GM18909 (cell line): Measurements from ENCODE around the gene GALNT17.
"Not testable (repeated sequence)": the region's sequence is repeated elsewhere in the genome, so short reads cannot be mapped to it uniquely, and the experiment has no call there.

ENCODE experiments used
- ATAC-seq: cut with Tn5 transposase; IDR thresholded peaks from one replicate; pipeline ENCODE4 v1.9.1; 2021; ENCODE audit warnings: mild to moderate bottlenecking; ENCODE audit not compliant: unreplicated experiment, poor library complexity

The GALNT17 gene

DNA sequence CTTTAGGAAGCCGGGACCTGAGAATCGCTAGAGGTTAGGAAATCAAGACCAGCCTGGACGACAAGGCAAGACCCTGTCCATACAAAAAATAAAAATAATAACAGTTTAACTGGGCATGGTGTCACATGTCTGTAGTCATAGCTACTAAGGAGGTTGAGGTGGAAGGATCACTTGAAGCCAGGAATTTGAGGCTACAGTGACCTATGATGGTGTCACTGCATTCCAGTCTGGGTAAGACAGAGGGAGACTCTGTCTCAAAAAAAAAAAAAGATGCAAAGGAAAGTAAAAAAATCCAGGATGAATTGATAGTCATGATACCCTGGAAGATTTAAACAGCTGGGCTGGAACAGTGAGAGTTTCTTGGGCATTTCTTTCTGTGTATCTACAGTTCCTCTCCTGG is 463.2 kb downstream of the GALNT17 start:
- no peak for ATAC-seq

DNA sequence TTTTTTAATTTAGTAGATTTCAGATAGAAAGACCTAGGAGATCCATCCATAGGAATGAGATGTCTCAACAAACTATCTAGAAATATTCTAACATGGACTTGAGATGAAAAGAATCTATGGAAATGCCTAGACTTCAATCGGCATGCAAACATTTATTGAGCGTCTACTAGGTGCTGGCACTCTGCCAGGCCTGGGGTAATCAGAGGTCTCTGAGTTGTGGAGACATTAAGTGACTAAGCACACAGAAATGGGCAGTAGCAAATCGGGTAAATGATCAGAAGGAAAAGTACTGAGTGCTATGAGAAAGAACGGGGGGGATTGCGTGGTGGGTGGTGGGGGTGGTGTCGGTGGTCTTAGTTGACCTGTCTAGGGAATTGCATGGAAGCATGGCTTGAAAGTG is 466.6 kb downstream of the GALNT17 start:
- no peak for ATAC-seq

DNA sequence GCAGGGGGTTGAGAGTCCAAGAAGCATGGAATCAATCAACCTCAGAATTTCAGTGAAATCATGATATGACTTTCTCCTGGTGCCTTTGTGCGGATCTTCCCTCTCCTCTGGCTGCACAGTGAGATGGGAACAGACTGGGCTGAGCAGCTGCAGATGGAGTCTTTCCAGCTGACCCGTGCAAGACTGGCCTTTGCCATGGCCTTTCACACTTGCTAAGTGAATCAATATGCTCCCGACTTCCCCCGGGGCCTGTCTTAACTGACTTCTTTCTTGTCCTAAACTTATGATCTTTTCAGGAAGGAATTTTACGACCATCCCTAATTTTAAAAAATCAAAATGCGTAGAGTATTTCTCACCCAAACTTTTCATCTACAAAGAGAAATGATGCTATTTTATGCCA is 469.9 kb downstream of the GALNT17 start:
- no peak for ATAC-seq

DNA sequence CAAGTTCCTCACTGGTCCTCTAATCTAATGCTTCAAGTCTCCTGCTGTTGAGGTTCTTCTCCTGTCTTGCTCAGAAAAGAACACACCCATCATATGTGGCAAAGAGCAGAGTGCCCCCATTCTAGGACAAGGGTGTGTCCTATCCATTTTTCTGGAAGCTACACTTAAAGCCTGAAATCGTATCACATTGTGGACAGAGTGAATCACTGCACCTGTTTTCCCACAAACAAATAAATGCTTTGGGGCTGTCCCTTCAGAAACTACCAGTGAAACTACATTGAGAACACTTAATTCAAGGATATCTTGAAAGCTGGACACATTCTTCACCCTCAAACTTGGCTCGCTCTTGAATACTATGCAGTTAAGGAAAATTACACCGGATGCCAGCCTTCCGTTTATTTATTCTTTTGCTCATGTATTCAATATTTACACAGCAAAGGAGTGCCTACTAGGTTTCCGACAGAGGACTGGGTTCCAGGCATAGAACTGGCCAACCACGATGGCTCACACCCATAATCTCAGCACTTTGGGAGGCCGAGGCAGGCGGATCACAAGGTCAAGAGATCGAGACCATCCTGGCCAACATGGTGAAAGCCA is 473.0 kb downstream of the GALNT17 start:
- no peak for ATAC-seq

DNA sequence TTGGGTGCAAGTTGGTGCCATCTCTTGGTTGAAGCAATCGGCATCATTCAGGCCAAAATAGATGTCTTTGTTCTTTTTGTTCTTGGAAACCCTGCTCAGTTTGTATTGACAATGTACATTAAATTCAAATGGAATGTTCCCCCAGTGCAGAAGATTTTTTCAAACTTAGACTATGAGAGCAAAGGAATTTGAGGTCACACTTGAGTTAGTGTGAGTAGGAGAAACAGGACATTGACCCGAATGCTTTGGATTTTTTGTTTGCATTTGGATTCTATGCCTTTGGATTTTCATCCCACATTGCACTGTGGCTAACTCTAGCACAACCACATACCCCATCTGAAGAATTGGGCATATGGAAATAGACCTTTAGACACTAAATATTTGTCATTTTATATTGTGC is 480.0 kb downstream of the GALNT17 start:
- ATAC-seq = no peak

DNA sequence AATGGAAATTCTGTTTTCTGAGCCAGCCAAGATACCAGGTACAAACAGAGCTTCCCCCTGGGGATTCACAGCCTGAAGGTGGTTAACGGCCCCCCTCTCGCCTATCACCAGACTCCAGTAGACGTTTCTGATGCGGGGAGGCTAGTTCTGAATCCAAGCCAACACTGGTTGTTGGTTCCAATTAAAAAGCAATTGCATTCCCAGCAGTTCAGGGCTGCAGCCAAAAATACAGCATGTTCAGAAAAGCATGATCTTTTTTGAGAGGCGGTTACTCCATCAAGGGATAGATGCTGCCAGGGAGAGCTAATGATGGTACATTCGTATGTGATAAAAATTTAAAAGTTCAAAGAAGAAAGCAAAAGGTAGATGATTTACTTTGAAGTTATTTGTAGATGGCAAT is 481.0 kb downstream of the GALNT17 start:
- no peak for ATAC-seq

DNA sequence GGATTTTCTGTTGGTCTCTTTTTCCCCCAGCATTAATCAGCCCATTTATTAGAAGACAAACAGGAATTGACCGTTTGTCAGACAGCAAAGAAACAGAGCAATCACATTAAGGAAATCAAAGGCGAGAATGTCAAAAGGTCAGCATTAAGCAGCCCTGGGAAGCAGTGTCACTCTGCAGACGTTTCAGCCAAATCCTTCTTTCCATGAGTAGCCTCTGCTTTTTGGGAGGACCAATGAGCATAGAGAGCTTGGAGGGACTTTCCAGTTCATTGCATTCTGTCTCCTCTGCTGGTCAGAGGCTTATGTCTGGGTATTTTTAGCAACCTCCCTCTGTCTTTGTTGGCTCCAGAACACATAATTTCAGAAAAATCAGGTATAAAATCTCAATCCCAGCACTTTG is 481.4 kb downstream of the GALNT17 start:
- ATAC-seq = no peak

DNA sequence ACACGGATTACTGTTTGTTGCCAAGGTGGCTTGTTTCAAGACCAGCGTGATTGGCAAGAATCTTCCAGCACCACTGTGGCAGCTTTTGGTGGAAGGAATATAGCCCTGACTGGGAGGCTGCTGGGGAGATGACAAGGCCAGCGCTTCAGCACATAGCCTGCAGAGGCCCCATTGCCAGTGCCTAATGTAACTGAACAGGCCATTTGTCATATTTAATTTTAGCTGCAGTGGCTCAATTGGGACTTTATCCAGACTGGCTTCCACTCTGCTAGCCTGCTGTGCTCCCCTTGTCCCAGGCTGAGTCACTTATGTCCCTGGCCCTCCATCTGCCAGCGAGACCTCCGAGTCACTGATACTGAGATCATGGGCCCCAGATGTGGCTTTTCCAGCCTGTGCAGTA is 483.1 kb downstream of the GALNT17 start:
- no peak for ATAC-seq

DNA sequence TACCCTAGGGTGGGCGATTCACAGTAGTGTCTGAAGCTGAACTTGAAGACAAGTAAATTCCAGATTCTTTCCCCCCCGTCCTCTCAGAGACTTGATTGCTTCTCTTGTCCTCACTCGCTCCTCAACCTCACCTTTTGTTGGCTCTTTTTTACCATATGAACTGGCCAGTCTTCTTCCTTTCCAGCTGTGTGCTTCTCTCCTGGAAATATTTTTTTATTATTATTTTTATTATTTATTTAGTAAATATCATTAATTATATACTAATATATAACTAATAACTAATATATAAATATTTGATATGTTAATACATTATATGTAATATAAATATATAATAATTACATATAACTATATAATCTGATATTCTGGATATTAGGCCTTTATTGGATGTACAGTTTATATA is 484.3 kb downstream of the GALNT17 start:
- no peak for ATAC-seq

DNA sequence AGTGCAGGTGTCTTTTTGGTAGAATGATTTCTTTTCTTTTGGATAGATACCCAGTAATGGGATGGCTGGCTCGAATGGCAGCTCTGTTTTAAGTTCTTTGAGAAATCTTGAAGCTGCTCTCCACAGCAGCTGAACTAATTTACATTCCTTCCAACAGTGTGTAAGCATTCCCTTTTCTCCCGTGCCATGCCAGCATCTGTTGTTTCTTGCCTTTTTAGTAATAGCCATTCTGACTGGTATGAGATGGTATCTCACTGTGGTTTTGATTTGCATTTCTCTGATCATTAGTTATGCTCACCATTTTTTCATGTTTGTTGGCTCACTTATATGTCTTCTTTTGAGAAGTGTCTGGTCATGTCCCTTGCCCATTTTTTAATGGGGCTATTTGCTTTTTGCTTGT is 486.3 kb downstream of the GALNT17 start:
- ATAC-seq = no peak

DNA sequence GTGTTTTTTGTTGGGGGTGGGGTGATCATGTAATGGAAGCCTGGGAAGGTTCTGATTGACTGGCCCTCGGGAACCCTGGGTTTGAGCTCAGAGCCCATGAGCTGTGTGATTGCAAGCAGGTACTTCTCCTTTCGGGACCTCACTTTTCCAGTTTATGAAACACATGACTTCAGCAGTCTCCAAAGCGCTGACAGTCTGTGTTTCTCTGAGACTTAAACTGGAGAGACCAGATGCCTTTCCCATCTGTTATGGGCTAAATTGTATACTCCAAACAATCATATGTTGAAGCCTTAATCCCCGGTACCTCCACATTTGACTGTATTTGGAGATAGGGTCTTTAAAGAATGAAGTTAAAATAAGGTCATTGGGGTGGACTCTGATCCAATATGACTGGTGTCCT is 493.6 kb downstream of the GALNT17 start:
- ATAC-seq = no peak

DNA sequence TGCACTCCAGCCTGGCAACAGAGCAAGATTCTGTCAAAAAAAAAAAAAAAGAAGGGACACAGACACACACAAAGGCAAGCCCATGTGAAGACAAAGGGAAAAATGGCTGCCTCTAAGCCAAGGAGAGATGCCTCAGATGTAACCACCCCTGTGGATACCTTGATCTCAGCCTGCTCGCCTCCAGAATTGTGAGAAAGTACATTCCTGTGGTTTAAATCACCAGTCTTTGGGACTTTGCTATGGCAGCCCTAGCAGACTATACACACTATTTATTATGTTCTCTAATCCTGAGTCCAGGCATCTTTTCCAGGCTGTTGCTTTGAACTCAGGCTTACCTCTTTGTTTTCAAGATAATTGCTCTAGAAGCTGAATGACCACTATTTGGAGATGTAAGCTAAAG is 494.3 kb downstream of the GALNT17 start:
- ATAC-seq = no peak

DNA sequence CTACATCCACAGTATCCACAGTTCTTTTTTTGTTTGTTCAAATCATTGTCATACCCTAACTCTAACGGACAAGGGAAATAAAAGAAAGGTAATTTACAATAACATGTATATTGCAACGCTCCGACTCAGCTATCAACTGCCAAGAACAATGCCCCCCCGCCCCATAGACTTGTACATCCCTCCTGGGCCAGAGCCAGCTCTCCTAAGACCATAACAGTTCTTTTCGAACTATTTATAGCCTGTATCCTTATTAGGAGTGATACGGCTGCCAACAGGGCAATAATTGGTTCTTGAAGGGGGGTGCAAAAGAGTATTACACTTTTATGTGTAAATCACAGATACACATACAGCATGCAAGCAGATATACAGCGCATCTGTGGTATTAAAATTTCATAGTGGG is 495.7 kb downstream of the GALNT17 start:
- no peak for ATAC-seq

DNA sequence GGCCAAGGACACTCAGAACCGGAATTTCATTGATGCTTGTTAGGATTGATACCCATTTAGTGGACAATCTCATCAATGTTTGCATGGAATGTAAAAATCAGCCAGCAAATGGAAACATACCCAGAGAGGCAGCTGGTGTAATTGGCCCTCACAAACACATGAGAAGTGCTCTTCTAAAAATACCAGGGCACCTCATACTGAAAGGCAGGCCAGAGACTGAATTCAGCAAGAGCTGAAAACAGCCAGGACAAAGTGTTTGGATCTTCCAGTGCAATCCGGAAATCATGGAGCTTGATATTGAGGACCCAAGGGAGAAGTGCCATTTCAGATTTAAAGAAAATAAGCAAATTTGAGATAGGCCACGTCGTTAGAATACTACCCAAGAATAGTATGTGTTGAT is 498.6 kb downstream of the GALNT17 start:
- ATAC-seq = no peak

DNA sequence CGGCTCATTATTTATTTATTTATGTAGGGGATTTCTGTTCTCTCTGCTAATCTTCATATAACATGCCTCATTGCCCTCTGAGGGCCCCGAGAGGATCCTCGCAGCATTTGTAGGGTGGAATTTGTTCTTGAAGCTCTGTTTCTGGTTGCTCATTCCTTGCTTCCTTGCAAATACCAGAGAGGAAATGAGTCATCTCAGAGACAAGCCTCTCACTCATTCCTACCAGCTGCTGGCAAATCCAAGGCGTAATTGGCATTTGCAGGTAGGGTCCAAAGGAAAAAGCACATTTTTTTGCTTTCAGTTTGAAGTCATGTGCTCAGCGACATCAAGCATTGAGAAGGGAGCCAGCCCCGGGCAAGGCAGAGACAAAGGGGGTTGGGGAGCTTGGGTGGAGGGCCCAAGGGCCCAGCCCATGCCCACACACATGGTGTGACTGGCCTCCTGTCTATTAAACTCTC is 501.6 kb downstream of the GALNT17 start:
- no peak for ATAC-seq

DNA sequence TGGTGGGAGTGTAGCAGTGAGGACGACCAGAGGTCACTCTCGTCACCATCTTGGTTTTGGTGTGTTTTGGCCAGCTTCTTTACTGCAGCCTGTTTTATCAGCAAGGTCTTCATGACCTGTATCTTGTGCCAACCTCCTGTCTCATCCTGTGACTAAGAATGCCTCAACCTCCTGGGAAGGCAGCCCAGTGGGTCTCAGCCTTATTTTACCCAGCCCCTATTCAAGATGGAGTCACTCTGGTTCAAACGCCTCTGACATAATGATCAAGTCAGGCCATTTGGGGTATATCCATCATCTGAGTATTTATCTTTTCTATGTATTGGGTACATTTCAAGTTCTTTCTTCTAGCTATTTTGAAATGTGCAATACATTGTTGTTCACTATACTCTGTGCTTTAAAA is 503.9 kb downstream of the GALNT17 start:
- ATAC-seq = not testable (repeated sequence)

DNA sequence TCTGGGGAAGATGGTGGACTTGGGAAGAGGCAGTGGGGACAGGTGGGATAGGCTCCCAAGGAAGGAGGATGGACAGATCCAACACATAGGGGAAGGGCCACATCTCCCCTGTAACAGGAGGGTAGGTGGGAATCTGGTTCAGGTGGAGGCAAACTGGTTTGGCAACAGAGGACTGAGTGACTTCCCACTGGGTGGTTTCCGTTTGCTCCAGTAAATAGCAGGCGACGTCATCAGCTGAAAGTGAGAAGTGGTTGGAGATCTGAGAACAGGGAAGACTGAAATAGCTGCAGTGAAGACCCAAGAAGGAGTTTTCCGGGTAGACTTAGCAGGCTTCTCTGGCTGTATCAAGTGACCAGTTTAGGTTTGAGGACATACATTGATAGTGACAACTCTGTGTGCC is 504.4 kb downstream of the GALNT17 start:
- ATAC-seq = no peak

DNA sequence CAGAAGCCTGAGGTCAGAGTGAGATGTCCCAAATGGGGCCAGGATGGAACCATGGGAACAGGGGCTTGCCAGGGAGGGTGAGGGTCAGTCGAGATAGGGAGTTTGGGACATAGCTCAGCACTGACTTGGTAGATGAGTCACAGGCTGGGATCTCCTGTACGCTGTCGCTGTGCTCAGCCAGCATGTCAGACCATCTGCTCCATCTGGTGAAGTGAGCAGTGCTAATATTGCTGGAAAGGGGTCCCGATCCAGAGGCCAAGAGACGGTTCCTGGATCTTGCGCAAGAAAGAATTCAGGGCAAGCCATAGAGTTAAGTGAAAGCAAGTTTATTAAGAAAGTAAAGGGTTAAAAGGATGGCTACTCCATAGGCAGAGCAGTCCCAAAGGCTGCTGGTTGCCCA is 505.6 kb downstream of the GALNT17 start:
- ATAC-seq = no peak

DNA sequence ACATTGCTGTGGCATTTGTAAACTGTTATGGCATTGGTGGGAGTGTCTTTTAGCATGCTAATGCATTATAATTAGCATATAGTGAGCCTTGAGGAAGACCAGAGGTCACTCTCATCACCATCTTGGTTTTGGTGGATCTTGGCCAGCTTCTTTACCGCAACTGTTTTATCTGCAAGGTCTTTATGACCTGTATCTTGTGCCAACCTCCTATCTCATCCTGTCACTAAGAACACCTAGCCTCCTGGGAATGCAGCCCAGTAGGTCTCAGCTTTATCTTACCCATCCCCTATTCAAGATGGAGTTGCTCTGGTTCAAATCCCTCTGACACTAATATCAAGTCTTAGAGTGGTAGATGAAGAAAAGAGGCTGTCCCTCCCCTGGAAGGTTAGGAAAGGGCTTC is 506.2 kb downstream of the GALNT17 start:
- no peak for ATAC-seq

DNA sequence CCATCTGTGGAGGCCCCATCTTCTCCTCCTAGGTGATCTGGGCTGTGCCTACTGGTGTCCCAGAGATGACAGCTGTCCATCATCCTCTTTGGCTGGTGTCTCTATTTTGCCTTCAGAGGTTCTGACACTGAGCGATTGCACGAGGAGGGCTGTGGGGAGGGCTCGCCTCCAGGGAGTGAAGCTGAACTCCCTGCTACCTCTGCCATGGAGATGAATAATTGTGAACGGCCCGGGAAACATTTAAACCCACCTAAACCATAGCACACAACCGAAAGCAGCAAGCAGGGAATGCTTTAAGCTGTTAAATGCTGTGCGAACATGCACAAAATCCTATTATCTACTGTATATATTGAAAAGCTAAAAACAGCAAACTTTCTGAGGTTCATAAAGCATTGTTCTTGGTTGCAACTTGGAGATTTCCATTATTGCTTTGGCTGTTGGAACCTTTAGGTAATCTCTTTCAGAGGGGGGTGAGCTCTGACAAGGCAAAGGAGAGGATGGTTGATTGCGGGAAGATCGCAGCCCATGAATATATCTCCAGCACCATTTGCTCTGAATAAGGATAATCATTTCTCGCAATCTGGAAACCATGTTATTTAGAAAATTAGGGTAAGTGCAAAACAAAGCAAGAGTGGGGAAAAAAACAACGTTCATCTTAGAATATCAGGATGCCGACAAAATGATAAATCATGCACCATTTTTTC is 507.6 kb downstream of the GALNT17 start:
- ATAC-seq = no peak

DNA sequence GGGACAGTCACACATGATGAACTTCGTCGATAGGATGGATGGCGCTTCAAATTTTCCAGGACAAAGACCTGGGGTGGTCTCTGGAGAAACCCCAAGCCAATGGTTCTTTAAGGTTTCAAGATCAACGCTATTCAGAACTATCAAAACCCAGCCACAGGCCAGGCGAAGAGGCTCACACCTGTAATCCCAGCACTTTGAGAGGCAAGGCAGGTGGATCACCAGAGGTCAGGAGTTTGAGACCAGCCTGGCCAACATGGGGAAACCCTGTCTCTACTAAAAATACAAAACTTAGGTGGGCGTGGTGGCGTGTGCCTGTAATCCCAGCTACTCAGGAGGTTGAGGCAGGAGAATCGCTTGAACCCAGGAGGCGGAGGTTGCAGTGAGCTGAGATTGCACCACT is 511.1 kb downstream of the GALNT17 start:
- ATAC-seq = not testable (repeated sequence)

DNA sequence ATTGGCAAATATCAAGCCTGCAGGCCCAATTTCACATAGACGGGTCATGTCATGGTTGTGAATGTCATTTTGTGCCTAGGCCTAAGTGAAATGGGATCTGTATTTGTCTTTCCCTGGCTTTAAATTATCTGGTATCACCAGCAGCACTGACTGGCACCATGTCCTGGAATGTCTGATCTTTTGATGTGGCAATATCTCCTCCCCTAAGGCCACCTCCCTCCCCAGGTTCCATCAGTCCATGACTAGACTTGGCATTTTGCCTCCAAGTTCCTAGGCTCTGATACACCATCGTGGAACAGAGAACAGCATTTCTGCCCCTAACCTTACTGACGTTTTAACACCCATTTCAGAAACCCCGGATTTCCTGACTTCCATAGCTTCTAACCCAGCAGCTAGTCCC is 513.9 kb downstream of the GALNT17 start:
- no peak for ATAC-seq
